HG02885 (cell line): ENCODE measurements around the gene ARHGAP25.

Experiments used
- ATAC-seq: cut with Tn5 transposase; IDR thresholded peaks from one replicate; pipeline ENCODE4 v1.9.1; 2021; ENCODE audit warnings: mild to moderate bottlenecking; ENCODE audit not compliant: unreplicated experiment, poor library complexity

ARHGAP25 gene

DNA sequence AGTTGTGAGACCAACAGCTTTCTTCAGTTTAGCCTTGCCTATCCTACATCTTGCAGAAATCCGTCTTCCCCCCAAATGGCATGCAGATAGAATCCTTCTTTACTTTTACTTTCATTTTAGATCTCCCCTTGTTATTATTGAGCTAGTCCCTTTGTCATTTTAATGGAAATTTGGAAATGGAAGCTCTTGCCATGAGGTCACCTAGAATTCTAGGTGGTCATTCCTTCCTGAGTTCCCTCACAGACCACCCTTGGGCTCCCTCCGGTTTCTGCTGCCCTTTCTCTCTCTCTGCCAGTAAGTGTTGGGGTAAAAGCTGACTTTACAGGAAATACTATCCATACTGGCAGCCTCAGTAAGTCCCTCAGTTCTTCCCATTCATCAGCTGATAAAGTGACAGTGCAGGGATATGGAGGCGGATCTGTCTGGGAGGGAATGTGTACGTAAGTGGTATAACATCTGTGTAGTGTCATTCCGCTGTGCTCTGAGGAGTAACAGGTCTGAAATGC, 30.2 kb downstream of the ARHGAP25 start:
- ATAC-seq: no peak

- ATAC-seq: no peak
These were observed 31.2 kb downstream of the ARHGAP25 start for GRCh38 chr2:68765739-68766375.

DNA sequence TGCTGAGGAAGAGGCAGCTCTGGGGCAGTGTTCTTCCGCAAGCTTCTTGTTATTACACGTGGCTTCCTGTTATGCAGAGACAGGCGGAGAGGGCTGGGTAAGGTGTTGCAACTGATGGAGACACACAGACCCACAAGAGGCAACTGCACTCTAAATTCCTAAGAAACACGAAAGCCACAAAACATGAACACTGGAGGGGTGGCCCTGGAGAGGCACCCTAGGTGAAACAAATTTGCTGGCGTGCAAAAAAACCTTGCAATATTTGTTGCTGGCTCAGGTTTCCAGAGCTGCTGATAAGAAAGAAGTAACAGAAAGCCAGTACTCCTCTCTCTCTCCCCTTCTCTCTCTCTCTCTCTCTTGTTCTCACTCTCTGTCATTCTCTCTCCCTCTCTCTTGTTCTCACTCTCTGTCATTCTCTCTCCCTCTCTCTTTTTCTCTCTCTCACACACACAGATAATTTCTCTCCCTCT, 31.8 kb downstream of the ARHGAP25 start:
- ATAC-seq: no peak

GRCh38 chr2:68767031-68767961, 32.7 kb downstream of the ARHGAP25 start:
- peak; percentile 41 for ATAC-seq

- ATAC-seq: no peak
These were observed 33.4 kb downstream of the ARHGAP25 start for GRCh38 chr2:68767996-68768395.

DNA sequence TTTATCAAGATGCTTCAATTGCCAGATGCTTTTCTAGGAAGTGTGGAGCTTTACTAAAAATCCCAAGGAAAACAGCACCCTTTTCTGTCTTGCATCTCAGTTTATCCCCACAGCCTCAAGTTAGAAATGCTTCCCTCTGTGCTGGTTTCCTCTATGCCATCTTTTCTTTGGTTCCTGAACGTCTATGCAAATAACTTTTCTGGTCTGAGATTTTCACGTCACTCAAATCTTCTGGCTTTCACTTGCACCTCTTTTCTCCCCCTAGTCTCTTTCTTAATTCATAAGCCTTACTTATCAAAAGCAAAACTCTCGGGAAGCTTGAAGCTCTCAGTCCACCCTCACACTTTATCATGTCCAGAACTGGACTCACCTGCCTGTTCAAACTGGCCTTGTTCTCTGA, 33.9 kb downstream of the ARHGAP25 start:
- ATAC-seq: no peak

- ATAC-seq: no peak
These were observed 34.3 kb downstream of the ARHGAP25 start for GRCh38 chr2:68768951-68769350.

- ATAC-seq: no peak
These were observed 35.1 kb downstream of the ARHGAP25 start for GRCh38 chr2:68769586-68770270.

DNA sequence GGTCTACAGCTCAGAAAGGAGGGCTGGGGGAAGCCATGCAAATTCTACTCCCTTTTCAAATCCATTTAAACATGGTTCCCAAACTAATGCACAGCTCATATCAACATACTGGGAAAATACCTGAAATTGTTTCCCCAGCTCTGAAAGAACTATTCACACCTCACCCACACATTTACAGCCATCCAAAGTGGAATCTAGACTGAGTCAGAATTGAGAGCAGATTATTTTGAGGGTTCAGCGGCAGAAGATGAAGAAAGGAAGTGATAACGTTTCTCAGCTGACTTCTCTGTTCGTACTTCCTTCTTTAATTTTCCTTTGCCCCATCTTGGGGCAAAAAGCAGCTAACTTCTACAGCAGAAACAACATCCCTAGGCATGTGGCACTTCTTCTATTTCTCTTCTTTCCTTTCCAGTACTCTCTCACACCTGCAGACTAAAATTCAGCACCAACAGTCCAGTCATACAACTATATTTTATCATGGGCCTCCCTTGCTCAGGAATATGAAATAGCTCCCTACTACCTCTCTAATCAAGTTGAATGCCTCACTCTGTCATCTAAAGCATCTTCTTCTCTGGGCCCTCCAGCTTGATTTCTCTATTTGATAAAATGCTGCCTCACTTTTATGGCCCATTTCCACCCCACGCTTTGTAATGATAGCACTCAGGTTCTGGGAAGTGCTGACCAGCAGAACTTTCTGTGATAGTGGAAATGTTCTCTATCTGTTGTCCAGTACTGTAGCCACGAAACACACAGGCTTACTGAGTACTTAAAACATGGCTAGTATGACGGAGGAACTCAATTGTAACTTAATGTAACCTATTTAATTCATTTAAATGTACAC, 35.9 kb downstream of the ARHGAP25 start:
- ATAC-seq: no peak

DNA sequence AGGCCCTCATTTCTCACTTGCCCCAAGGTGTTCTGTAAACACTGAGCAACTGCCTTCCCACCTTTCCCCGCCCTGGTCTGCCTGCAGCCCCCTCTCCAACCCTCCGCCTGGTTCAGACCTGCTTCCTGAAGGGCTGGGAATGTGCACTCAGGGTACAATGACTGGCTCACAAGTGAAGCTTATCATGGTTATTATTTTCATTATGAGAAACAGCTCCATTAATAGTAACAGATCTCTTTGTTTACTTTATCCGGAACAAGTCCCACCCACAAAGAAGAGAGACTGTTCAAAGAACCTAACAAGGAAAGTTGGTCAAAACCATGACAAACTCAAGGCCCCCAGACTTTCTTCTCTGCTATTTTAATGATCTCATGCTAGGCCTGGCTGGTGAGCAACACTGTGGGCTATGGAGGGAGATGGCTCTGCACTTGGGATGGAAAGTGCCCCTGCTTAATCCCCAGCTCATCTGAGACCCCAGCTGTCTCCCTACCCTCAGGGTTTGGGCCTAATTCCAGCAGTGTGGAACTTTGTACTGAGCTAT, 36.7 kb downstream of the ARHGAP25 start:
- ATAC-seq: no peak

DNA sequence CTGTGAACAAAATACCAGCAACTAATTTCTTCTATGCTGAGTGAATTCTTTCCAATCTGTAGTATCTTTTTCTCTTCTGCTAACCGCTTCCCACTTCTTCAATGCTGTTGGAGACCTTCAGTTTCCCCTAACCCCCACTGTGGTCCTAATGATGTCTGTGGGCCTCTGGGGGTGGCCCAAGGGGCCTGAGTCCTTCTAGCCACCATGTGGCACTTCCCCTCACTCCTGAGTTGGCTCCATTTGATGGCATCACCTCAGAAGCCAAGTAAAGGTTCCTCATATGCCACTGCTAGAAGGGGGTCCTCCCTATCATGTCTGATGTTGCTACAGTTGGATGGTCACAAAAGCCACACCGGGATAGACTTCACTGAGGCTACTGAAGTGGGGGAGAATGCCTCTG, 37.5 kb downstream of the ARHGAP25 start:
- ATAC-seq: no peak

- ATAC-seq: peak; percentile 92
These were observed 40.1 kb downstream of the ARHGAP25 start for GRCh38 chr2:68774569-68775271.

DNA sequence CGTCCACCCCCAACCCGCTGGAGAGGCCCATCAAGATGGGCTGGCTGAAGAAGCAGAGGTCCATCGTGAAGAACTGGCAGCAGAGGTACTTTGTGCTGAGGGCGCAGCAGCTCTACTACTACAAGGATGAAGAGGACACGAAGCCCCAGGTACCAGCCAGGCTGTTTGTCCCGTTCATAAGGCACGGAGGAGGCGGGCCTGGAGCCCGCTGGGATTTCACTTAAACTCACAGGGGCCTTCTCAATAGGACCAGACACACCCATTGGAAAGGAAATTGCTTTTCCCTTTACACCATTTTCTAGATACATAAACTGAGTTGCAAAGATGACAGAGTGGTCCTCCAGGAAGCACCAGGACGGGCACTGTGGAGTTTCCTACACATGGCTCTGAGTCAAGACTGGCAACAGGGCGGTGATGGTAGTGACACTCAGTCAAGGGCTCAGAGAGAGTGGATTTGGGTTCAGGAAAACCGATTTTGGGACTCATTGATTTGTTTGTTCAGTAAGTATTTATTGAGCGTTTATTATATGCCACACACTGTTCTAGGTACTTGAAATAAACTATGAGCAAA, 40.7 kb downstream of the ARHGAP25 start:
- ATAC-seq: no peak

GRCh38 chr2:68776124-68776523, 41.5 kb downstream of the ARHGAP25 start:
- ATAC-seq: no peak

DNA sequence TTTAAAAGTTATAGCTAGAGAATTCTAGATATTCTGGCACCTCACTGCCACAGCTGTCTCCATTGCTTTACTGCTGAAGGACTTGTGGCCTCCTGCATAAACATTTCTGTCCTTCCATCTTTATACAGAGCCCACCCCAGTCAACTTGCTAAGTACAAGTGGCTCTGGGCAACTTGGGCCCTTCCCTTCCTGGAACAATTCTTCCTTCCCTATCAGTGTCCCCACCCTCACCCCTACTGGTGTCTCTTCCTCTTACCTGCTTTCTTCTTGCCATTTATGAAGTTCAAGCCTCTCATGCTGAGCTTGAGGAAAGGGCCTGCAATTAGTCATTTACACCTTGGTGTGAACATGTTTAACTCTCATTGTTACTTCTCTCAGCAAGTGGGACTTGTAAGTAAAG, 45.0 kb downstream of the ARHGAP25 start:
- no peak for ATAC-seq

- ATAC-seq: no peak
These were observed 49.6 kb downstream of the ARHGAP25 start for GRCh38 chr2:68784188-68784587.

- ATAC-seq: no peak
These were observed 50.3 kb downstream of the ARHGAP25 start for GRCh38 chr2:68784915-68785314.

DNA sequence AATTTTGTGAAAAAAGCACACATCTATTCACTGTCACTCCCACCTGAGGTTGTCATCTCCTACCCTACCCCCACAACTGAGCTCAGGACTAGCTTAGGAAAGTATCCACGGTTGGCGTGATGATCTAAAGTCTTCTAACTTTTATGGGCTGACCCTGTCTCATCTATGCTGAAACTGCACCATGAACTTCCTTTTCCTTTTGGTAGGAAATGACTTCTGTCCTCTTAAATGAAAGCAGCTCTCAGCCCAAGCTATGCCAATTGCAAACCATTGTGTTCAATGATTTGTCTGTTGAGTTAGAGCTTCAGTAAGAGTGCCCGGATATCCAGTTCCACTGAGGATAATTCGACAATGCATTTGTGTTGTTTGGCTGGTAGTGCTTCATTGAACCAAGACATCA, 52.7 kb downstream of the ARHGAP25 start:
- no peak for ATAC-seq

- ATAC-seq: peak; percentile 100
These were observed 55.0 kb downstream of the ARHGAP25 start for GRCh38 chr2:68789603-68790002.
